ENCODE results near the gene EMC6. TPM values are rescaled to one million over a fixed set of nuclear protein-coding genes. Genes with fewer than 3 reads are reported as not detected.
"Not testable (repeated sequence)": the region's sequence is repeated elsewhere in the genome, so short reads cannot be mapped to it uniquely, and the experiment has no call there.

Gene EMC6
- polyA plus RNA-seq, 1 of the 3 experiments (the other 2 are of a cell fraction): 56.6 TPM

- Histone ChIP-seq H3K36me3 (replicated peaks in 1 of 2; ENCODE audit: control insufficient read depth in 1 of 2, insufficient read depth in 2 of 2, low read length in 1 of 2) (no peaks in the 10 kb centered on the region), H3K79me2 (ENCODE audit: insufficient read depth) (no peaks in the 10 kb centered on the region), H3K9me2 (no peaks in the 10 kb centered on the region), H3K4me3 (ENCODE audit: low read depth in 2 of 2, low read length in 1 of 2) (no peak overlapping the region), H3K4me1 (ENCODE audit: control insufficient read depth in 1 of 2, insufficient read depth in 2 of 2, low read depth in 1 of 2, low read length in 1 of 2) (no peaks in the 10 kb centered on the region), H3K27ac (ENCODE audit: low read depth in 2 of 2, low read length in 1 of 2) (no peak overlapping the region), H3K9me3 (no peaks in the 10 kb centered on the region), H2AFZ (ENCODE audit: low read depth) (no peak overlapping the region), H3K4me2 (no peak overlapping the region), H3K27me3 (ENCODE audit: insufficient read depth) (no peaks in the 10 kb centered on the region), H4K20me1 (ENCODE audit: insufficient read depth) (no peaks in the 10 kb centered on the region), H3K9ac (no peak overlapping the region), H3F3A (replicated peaks; ENCODE audit: insufficient read depth) (no peaks in the 10 kb centered on the region)
- no peak for DNase-seq
- TF ChIP-seq RAD21 (IDR thresholded peaks at IDR 0.05; ENCODE audit: low read length) (no peak), RCOR1 (IDR thresholded peaks at IDR 0.05; ENCODE audit: low read length) (no peak), ZBTB33 (IDR thresholded peaks at IDR 0.05; ENCODE audit: borderline replicate concordance, low read depth) (no peak), NRF1 (IDR thresholded peaks at IDR 0.05; ENCODE audit: low read depth, low read length) (no peak), MEF2A (IDR thresholded peaks at IDR 0.05; ENCODE audit: borderline replicate concordance, low read depth) (no peak), EZH2phosphoT487 (IDR thresholded peaks at IDR 0.05; ENCODE audit: borderline replicate concordance, low read depth) (no peak), RFX5 (IDR thresholded peaks at IDR 0.05; ENCODE audit: low read length) (no peak), YY1 (IDR thresholded peaks at IDR 0.05; ENCODE audit: low read depth) (no peak), TAF1 (IDR thresholded peaks at IDR 0.05; ENCODE audit: borderline replicate concordance, low read depth, low read length) (no peak), MXI1 (IDR thresholded peaks at IDR 0.05; ENCODE audit: low read depth, low read length) (no peak), FOXJ3 (CRISPR knock-in tag; IDR thresholded peaks at IDR 0.05) (no peak)
- TF ChIP-seq, protein P1, sequence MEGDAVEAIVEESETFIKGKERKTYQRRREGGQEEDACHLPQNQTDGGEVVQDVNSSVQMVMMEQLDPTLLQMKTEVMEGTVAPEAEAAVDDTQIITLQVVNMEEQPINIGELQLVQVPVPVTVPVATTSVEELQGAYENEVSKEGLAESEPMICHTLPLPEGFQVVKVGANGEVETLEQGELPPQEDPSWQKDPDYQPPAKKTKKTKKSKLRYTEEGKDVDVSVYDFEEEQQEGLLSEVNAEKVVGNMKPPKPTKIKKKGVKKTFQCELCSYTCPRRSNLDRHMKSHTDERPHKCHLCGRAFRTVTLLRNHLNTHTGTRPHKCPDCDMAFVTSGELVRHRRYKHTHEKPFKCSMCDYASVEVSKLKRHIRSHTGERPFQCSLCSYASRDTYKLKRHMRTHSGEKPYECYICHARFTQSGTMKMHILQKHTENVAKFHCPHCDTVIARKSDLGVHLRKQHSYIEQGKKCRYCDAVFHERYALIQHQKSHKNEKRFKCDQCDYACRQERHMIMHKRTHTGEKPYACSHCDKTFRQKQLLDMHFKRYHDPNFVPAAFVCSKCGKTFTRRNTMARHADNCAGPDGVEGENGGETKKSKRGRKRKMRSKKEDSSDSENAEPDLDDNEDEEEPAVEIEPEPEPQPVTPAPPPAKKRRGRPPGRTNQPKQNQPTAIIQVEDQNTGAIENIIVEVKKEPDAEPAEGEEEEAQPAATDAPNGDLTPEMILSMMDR (IDR thresholded peaks at IDR 0.05): no peak
- ChIA-PET CTCF (no interaction called here), POLR2A (no interaction called here)
- WGBS (ENCODE audit: low lambda C conversion rate): 72% methylated on average over 20 of the region's 20 CpGs
These were observed 36.5 kb downstream of the EMC6 start for GRCh38 chr17:3704931-3705717.

- H3K27ac ChIP-seq (ENCODE audit: low read depth in 2 of 2, low read length in 1 of 2); H3K4me3 ChIP-seq (ENCODE audit: low read depth in 2 of 2, low read length in 1 of 2); H3F3A ChIP-seq (replicated peaks; ENCODE audit: insufficient read depth); CTCF ChIA-PET; DNase-seq; H3K9me3 ChIP-seq; H3K27me3 ChIP-seq (ENCODE audit: insufficient read depth); H2AFZ ChIP-seq (ENCODE audit: low read depth); H3K9ac ChIP-seq; H3K9me2 ChIP-seq; H3K36me3 ChIP-seq (replicated peaks in 1 of 2; ENCODE audit: control insufficient read depth in 1 of 2, insufficient read depth in 2 of 2, low read length in 1 of 2); H3K79me2 ChIP-seq (ENCODE audit: insufficient read depth); H4K20me1 ChIP-seq (ENCODE audit: insufficient read depth); H3K4me2 ChIP-seq; H3K4me1 ChIP-seq (ENCODE audit: control insufficient read depth in 1 of 2, insufficient read depth in 2 of 2, low read depth in 1 of 2, low read length in 1 of 2); POLR2A ChIA-PET: not testable (repeated sequence)
- whole genome bisulfite sequencing (ENCODE audit: low lambda C conversion rate): 100% methylated on average over 1 of the region's 1 CpG
These were observed 37.0 kb downstream of the EMC6 start for GRCh38 chr17:3705718-3705984.

All from SK-N-SH (cell line).